GM19035 (cell line): ENCODE data around the gene ZNF626.
"Not testable (repeated sequence)": the region's sequence is repeated elsewhere in the genome, so short reads cannot be mapped to it uniquely, and the experiment has no call there.

Source experiments
- ATAC-seq: cut with Tn5 transposase; IDR thresholded peaks from one replicate; pipeline ENCODE4 v1.9.1; 2021; ENCODE audit not compliant: unreplicated experiment

Gene ZNF626

GRCh38 chr19:20661150-20661819, at the start of gene ZNF626:
Gene ZNF626, minus strand, starts transcription at chr19:20661571. Its CDS starts 125 bp downstream, at chr19:20661446.
- ATAC-seq: no peak

GRCh38 chr19:20669263-20669662, 7.9 kb upstream of the ZNF626 start:
- no peak for ATAC-seq

GRCh38 chr19:20667281-20667680, 5.9 kb upstream of the ZNF626 start:
- ATAC-seq: no peak

- ATAC-seq: no peak
Observed at GRCh38 chr19:20664901-20665781, 3.8 kb upstream of the ZNF626 start.

GRCh38 chr19:20664475-20664874, 3.1 kb upstream of the ZNF626 start:
- not testable (repeated sequence) for ATAC-seq

GRCh38 chr19:20662421-20663105, 1.2 kb upstream of the ZNF626 start:
- ATAC-seq: no peak

- no peak for ATAC-seq
Observed at GRCh38 chr19:20660473-20661140, 764 bp downstream of the ZNF626 start.

GRCh38 chr19:20640545-20640944, 20.8 kb downstream of the ZNF626 start:
- ATAC-seq: no peak

- ATAC-seq: no peak
Observed at GRCh38 chr19:20640023-20640422, 21.3 kb downstream of the ZNF626 start.

GRCh38 chr19:20624560-20624959, 36.8 kb downstream of the ZNF626 start:
- not testable (repeated sequence) for ATAC-seq

GRCh38 chr19:20616071-20616470, 45.3 kb downstream of the ZNF626 start:
- ATAC-seq: no peak

GRCh38 chr19:20614971-20615370, 46.4 kb downstream of the ZNF626 start:
- not testable (repeated sequence) for ATAC-seq

- no peak for ATAC-seq
Observed at GRCh38 chr19:20612711-20613316, 48.6 kb downstream of the ZNF626 start.

- no peak for ATAC-seq
Observed at GRCh38 chr19:20611866-20612265, 49.5 kb downstream of the ZNF626 start.

GRCh38 chr19:20607943-20608342, 53.4 kb downstream of the ZNF626 start:
- ATAC-seq: no peak
